ENCODE data around the gene OVOL1. TPM values are rescaled to one million over a fixed set of nuclear protein-coding genes. Genes with fewer than 3 reads are reported as not detected.

The OVOL1 gene
- total and polyA plus RNA-seq, 2 experiments from 2014 or later, result 1.5 to 3.3 TPM

GRCh38 chr11:65794570-65795510, 8.0 kb downstream of the OVOL1 start:
- H3K27ac ChIP-seq (ENCODE audit: low read depth), result no peak overlapping the region
- DNase-seq (ENCODE audit: low spot score) (no peak), ATAC-seq (no peak)
- no peak overlapping the region for H2AFZ ChIP-seq
- no peak overlapping the region for H3K4me3 Mint-ChIP-seq
- H4K20me1 ChIP-seq (replicated peaks; ENCODE audit: insufficient read depth), result no peaks in the 10 kb centered on the region
- no peaks in the 10 kb centered on the region for H3K36me3 ChIP-seq (ENCODE audit: insufficient read depth)
- no peaks in the 10 kb centered on the region for H3K36me3 Mint-ChIP-seq (ENCODE audit: low read depth)
- TF ChIP-seq STAT1 (IDR thresholded peaks at IDR 0.05; ENCODE audit: unreplicated experiment) (no peak), JUNB (IDR thresholded peaks at IDR 0.05; ENCODE audit: unreplicated experiment) (no peak), CREB1 (CRISPR knock-in tag; IDR thresholded peaks at IDR 0.05; ENCODE audit: low read depth) (no peak), REST (IDR thresholded peaks at IDR 0.05; ENCODE audit: unreplicated experiment) (no peak), ZNF331 (CRISPR knock-in tag; IDR thresholded peaks at IDR 0.05; ENCODE audit: low read depth) (no peak), EZH2 (IDR thresholded peaks at IDR 0.05; ENCODE audit: low read depth, unreplicated experiment) (no peak), ETS1 (IDR thresholded peaks at IDR 0.05) (no peak), POLR2AphosphoS5 (IDR thresholded peaks at IDR 0.05; ENCODE audit: low read depth) (no peak), EZH2phosphoT487 (IDR thresholded peaks at IDR 0.05; ENCODE audit: unreplicated experiment) (no peak), NANOG (IDR thresholded peaks at IDR 0.05; ENCODE audit: borderline replicate concordance) (no peak), ZNF114 (CRISPR knock-in tag; IDR thresholded peaks at IDR 0.05) (no peak)
- TF ChIP-seq, protein P1, sequence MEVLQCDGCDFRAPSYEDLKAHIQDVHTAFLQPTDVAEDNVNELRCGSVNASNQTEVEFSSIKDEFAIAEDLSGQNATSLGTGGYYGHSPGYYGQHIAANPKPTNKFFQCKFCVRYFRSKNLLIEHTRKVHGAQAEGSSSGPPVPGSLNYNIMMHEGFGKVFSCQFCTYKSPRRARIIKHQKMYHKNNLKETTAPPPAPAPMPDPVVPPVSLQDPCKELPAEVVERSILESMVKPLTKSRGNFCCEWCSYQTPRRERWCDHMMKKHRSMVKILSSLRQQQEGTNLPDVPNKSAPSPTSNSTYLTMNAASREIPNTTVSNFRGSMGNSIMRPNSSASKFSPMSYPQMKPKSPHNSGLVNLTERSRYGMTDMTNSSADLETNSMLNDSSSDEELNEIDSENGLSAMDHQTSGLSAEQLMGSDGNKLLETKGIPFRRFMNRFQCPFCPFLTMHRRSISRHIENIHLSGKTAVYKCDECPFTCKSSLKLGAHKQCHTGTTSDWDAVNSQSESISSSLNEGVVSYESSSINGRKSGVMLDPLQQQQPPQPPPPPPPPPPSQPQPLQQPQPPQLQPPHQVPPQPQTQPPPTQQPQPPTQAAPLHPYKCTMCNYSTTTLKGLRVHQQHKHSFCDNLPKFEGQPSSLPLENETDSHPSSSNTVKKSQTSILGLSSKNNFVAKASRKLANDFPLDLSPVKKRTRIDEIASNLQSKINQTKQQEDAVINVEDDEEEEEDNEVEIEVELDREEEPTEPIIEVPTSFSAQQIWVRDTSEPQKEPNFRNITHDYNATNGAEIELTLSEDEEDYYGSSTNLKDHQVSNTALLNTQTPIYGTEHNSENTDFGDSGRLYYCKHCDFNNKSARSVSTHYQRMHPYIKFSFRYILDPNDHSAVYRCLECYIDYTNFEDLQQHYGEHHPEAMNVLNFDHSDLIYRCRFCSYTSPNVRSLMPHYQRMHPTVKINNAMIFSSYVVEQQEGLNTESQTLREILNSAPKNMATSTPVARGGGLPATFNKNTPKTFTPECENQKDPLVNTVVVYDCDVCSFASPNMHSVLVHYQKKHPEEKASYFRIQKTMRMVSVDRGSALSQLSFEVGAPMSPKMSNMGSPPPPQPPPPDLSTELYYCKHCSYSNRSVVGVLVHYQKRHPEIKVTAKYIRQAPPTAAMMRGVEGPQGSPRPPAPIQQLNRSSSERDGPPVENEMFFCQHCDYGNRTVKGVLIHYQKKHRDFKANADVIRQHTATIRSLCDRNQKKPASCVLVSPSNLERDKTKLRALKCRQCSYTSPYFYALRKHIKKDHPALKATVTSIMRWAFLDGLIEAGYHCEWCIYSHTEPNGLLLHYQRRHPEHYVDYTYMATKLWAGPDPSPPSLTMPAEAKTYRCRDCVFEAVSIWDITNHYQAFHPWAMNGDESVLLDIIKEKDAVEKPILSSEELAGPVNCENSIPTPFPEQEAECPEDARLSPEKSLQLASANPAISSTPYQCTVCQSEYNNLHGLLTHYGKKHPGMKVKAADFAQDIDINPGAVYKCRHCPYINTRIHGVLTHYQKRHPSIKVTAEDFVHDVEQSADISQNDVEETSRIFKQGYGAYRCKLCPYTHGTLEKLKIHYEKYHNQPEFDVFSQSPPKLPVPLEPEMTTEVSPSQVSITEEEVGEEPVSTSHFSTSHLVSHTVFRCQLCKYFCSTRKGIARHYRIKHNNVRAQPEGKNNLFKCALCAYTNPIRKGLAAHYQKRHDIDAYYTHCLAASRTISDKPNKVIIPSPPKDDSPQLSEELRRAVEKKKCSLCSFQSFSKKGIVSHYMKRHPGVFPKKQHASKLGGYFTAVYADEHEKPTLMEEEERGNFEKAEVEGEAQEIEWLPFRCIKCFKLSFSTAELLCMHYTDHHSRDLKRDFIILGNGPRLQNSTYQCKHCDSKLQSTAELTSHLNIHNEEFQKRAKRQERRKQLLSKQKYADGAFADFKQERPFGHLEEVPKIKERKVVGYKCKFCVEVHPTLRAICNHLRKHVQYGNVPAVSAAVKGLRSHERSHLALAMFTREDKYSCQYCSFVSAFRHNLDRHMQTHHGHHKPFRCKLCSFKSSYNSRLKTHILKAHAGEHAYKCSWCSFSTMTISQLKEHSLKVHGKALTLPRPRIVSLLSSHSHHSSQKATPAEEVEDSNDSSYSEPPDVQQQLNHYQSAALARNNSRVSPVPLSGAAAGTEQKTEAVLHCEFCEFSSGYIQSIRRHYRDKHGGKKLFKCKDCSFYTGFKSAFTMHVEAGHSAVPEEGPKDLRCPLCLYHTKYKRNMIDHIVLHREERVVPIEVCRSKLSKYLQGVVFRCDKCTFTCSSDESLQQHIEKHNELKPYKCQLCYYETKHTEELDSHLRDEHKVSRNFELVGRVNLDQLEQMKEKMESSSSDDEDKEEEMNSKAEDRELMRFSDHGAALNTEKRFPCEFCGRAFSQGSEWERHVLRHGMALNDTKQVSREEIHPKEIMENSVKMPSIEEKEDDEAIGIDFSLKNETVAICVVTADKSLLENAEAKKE (CRISPR knock-in tag; IDR thresholded peaks at IDR 0.05), result no peak
- TF ChIP-seq, protein P2, sequence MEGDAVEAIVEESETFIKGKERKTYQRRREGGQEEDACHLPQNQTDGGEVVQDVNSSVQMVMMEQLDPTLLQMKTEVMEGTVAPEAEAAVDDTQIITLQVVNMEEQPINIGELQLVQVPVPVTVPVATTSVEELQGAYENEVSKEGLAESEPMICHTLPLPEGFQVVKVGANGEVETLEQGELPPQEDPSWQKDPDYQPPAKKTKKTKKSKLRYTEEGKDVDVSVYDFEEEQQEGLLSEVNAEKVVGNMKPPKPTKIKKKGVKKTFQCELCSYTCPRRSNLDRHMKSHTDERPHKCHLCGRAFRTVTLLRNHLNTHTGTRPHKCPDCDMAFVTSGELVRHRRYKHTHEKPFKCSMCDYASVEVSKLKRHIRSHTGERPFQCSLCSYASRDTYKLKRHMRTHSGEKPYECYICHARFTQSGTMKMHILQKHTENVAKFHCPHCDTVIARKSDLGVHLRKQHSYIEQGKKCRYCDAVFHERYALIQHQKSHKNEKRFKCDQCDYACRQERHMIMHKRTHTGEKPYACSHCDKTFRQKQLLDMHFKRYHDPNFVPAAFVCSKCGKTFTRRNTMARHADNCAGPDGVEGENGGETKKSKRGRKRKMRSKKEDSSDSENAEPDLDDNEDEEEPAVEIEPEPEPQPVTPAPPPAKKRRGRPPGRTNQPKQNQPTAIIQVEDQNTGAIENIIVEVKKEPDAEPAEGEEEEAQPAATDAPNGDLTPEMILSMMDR (conservative IDR thresholded peaks at IDR 0.05; ENCODE audit: low read depth in 2 of 2), result no peak
- no peak overlapping the region for H3K27ac Mint-ChIP-seq
- peaks cover 35% of the 10 kb centered on the region for H3K4me1 Mint-ChIP-seq
- H3K4me3 ChIP-seq, result no peak overlapping the region
- no peaks in the 10 kb centered on the region for H3K79me2 ChIP-seq (replicated peaks; ENCODE audit: insufficient read depth)
- H3K27me3 Mint-ChIP-seq (ENCODE audit: insufficient read depth, low read depth, poor library complexity), result peaks cover 6% of the 10 kb centered on the region
- peaks cover 15% of the 10 kb centered on the region; the same call in 1 of the 2 replicates for H3K4me1 ChIP-seq (ENCODE audit: insufficient read depth)
- H3K27me3 ChIP-seq (ENCODE audit: insufficient read depth), result no peaks in the 10 kb centered on the region
- no peaks in the 10 kb centered on the region for H3K9me3 Mint-ChIP-seq
- no peak overlapping the region for H3K4me2 ChIP-seq
- H3K9me2 ChIP-seq (ENCODE audit: insufficient read depth), result no peaks in the 10 kb centered on the region
- 0 out of 2 replicates have a peak, but pooled peaks cover 4% of the 10 kb centered on the region for H3F3A ChIP-seq (replicated peaks; ENCODE audit: low read depth)

Measured in GM23338 (cell line).